Neural cell (in vitro differentiated cells): ENCODE data around the gene ASMT.

Experiments
- CTCF ChIP-seq: fragments of 450-650 bp; IDR thresholded peaks from 2 replicates; pipeline ENCODE4 v1.5.1; 2014; ENCODE audit warnings: antibody characterized with exemption, mild to moderate bottlenecking, moderate library complexity; ENCODE audit not compliant: poor library complexity, severe bottlenecking
- EP300 ChIP-seq: fragments of 450-650 bp; conservative IDR thresholded peaks from 2 replicates; pipeline ENCODE4 v1.6.1; 2014; ENCODE audit warnings: antibody characterized with exemption, mild to moderate bottlenecking, moderate library complexity; ENCODE audit not compliant: poor library complexity, severe bottlenecking
- POLR2AphosphoS5 ChIP-seq: IDR thresholded peaks from 2 replicates; pipeline ENCODE4 v1.6.1; 2012
- REST ChIP-seq: IDR thresholded peaks from 2 replicates; pipeline ENCODE4 v1.6.1; 2012; ENCODE audit warnings: borderline replicate concordance
- SMC3 ChIP-seq: fragments of 450-650 bp; conservative IDR thresholded peaks from 2 replicates; pipeline ENCODE4 v1.6.1; 2014; ENCODE audit warnings: antibody characterized with exemption, mild to moderate bottlenecking, moderate library complexity; ENCODE audit not compliant: poor library complexity
- TAF1 ChIP-seq: IDR thresholded peaks from 2 replicates; pipeline ENCODE4 v1.6.1; 2012; ENCODE audit warnings: low read depth

GRCh38 chrX:1661922-1662221 lies 47.0 kb downstream of the ASMT start:
- no peak for TF ChIP-seq REST
- TF ChIP-seq CTCF: no peak
- no peak for TF ChIP-seq EP300
- no peak for TF ChIP-seq TAF1
- TF ChIP-seq POLR2AphosphoS5: no peak
- TF ChIP-seq SMC3: no peak
